Colonic mucosa (tissue), 4 donors: ENCODE measurements around the gene ANKRD11. TPM values are rescaled to one million over a fixed set of nuclear protein-coding genes. Genes with fewer than 3 reads are reported as not detected.
"Not testable (repeated sequence)": the region's sequence is repeated elsewhere in the genome, so short reads cannot be mapped to it uniquely, and the experiment has no call there.

Source experiments
- DNase-seq: peaks from one replicate; pipeline ENCODE4 v3.0.0-alpha.2; 2020
- H3K27ac ChIP-seq: fragments of 200-600 bp; one replicate; pipeline ENCODE4 v1.8.0; 2021
- H3K27me3 ChIP-seq: fragments of 200-600 bp; one replicate; pipeline ENCODE4 v1.8.0; 2021
- H3K36me3 ChIP-seq: fragments of 200-600 bp; one replicate; pipeline ENCODE4 v1.8.0; 2021
- H3K4me1 ChIP-seq: fragments of 200-600 bp; one replicate; pipeline ENCODE4 v1.8.0; 2021; ENCODE audit warnings: mild to moderate bottlenecking
- H3K4me3 ChIP-seq: fragments of 200-600 bp; one replicate; pipeline ENCODE4 v1.8.0; 2021
- H3K9ac ChIP-seq, 2 donors: one replicate each; pipeline ENCODE4 v1.7.0; 2013; ENCODE audit warnings: control low read depth in 2 of 2, low read depth in 2 of 2, low read length in 2 of 2
- H3K9me3 ChIP-seq: fragments of 200-600 bp; one replicate; pipeline ENCODE4 v1.8.0; 2021
- CTCF ChIP-seq: fragments of 200-600 bp; IDR thresholded peaks from one replicate; pipeline ENCODE4 v1.8.0; 2022; ENCODE audit warnings: antibody characterized with exemption, mild to moderate bottlenecking
- intact Hi-C: fragments of 100-400 bp; cut with DNase I; formaldehyde crosslinking; loops from one replicate; pipeline ENCODE4 v1.14.1; 2022
- total RNA-seq, 2 donors: library from RNA; stranded (reverse); fragmentation: NEBNext Ultra II Directional in 1 of 2; extraction: Animal tissue kit (Norgen Biotek cat#: 25700) in 1 of 2; gene quantifications; one replicate each; pipeline ENCODE4 v1.2.1, GENCODE V29; 2021
- donor health status: healthy.
- donor health status: DM: no; HTN: no; CAD: no.
- donor health status: DM: no; HTN: no; CAD: no.

Gene ANKRD11
- total RNA-seq, 2 donors from 2014 or later: 69.4 to 129 TPM

- intact Hi-C loops: no loop called here
- H3K4me3 ChIP-seq: no peak overlapping the region
- peak; percentile 41 for DNase-seq
- peak overlapping the region in 1 of 2 donors; percentile 48 for H3K9ac ChIP-seq
- no peaks in the 10 kb centered on the region for H3K27me3 ChIP-seq
- no peaks in the 10 kb centered on the region for H3K36me3 ChIP-seq
- no peak overlapping the region for H3K27ac ChIP-seq
- H3K4me1 ChIP-seq: peaks cover 26% of the 10 kb centered on the region
- no peaks in the 10 kb centered on the region for H3K9me3 ChIP-seq
- TF ChIP-seq CTCF: no peak
Measured at GRCh38 chr16:89437991-89438390, 52.4 kb downstream of the ANKRD11 start.

- peak overlapping the region in 1 of 2 donors; percentile 48 for H3K9ac ChIP-seq
- intact Hi-C loops: no loop called here
- no peak overlapping the region for H3K27ac ChIP-seq
- no peak for DNase-seq
- H3K27me3 ChIP-seq: no peaks in the 10 kb centered on the region
- H3K9me3 ChIP-seq: no peaks in the 10 kb centered on the region
- no peak overlapping the region for H3K4me3 ChIP-seq
- H3K4me1 ChIP-seq: peaks cover 21% of the 10 kb centered on the region
- TF ChIP-seq CTCF: no peak
- H3K36me3 ChIP-seq: no peaks in the 10 kb centered on the region
Measured at GRCh38 chr16:89437251-89437987, 52.9 kb downstream of the ANKRD11 start.

- Histone ChIP-seq H3K27me3 (no peaks in the 10 kb centered on the region), H3K27ac (no peak overlapping the region), H3K4me1 (peaks cover 19% of the 10 kb centered on the region), H3K4me3 (no peak overlapping the region), H3K9ac (no peak overlapping the region), H3K36me3 (no peaks in the 10 kb centered on the region), H3K9me3 (no peaks in the 10 kb centered on the region)
- TF ChIP-seq CTCF: no peak
- intact Hi-C loops: no loop called here
- DNase-seq: no peak
Measured at GRCh38 chr16:89436366-89436765, 54.0 kb downstream of the ANKRD11 start.

GRCh38 chr16:89435059-89435458 lies 55.3 kb downstream of the ANKRD11 start:
- H3K27ac ChIP-seq, intact Hi-C loops, H3K9me3 ChIP-seq, H3K27me3 ChIP-seq, H3K36me3 ChIP-seq, H3K9ac ChIP-seq, H3K4me3 ChIP-seq, DNase-seq: not testable (repeated sequence)
- peaks cover 27% of the 10 kb centered on the region for H3K4me1 ChIP-seq

GRCh38 chr16:89434490-89434889 lies 55.9 kb downstream of the ANKRD11 start:
- TF ChIP-seq CTCF: no peak
- Histone ChIP-seq H3K27me3 (no peaks in the 10 kb centered on the region), H3K4me3 (no peak overlapping the region), H3K4me1 (peaks cover 27% of the 10 kb centered on the region), H3K27ac (no peak overlapping the region), H3K9me3 (no peaks in the 10 kb centered on the region), H3K36me3 (no peaks in the 10 kb centered on the region), H3K9ac (no peak overlapping the region)
- DNase-seq: no peak
- intact Hi-C loops: no loop called here

- peaks cover 27% of the 10 kb centered on the region for H3K4me1 ChIP-seq
- intact Hi-C loops, H3K27me3 ChIP-seq, H3K27ac ChIP-seq, DNase-seq, H3K4me3 ChIP-seq, H3K36me3 ChIP-seq, H3K9me3 ChIP-seq, H3K9ac ChIP-seq: not testable (repeated sequence)
Measured at GRCh38 chr16:89433363-89433984, 56.9 kb downstream of the ANKRD11 start.
